IPS-20b (cell line): Measurements from ENCODE around the gene AFF3.
"Not testable (repeated sequence)": the region's sequence is repeated elsewhere in the genome, so short reads cannot be mapped to it uniquely, and the experiment has no call there.

Source experiments
- H3K27ac ChIP-seq: one replicate; pipeline ENCODE4 v1.5.1; 2013; ENCODE audit warnings: low read length
- H3K27me3 ChIP-seq: 2 replicates; pipeline ENCODE4 v1.6.1; 2013; ENCODE audit warnings: mild to moderate bottlenecking, low read length, inconsistent platforms; ENCODE audit not compliant: insufficient read depth
- H3K36me3 ChIP-seq: 2 replicates; pipeline ENCODE4 v1.6.1; 2013; ENCODE audit warnings: low read depth, mild to moderate bottlenecking, inconsistent platforms, low read length, moderate library complexity; ENCODE audit not compliant: insufficient read depth
- H3K4me1 ChIP-seq: 2 replicates; pipeline ENCODE4 v1.6.1; 2013; ENCODE audit warnings: mild to moderate bottlenecking, control low read depth, inconsistent platforms, low read length, moderate library complexity; ENCODE audit not compliant: insufficient read depth
- H3K4me3 ChIP-seq: 2 replicates; pipeline ENCODE4 v1.5.1; 2013; ENCODE audit warnings: mild to moderate bottlenecking, low read length, inconsistent platforms
- H3K9ac ChIP-seq: 2 replicates; pipeline ENCODE4 v1.6.1; 2013; ENCODE audit warnings: low read depth, mild to moderate bottlenecking, inconsistent platforms, low read length, moderate library complexity
- H3K9me3 ChIP-seq: 2 replicates; pipeline ENCODE4 v1.6.1; 2013; ENCODE audit warnings: mild to moderate bottlenecking, low read depth, low read length, inconsistent platforms; ENCODE audit not compliant: insufficient read depth

Gene AFF3

GRCh38 chr2:99944019-99944418, 198.4 kb downstream of the AFF3 start:
- no peaks in the 10 kb centered on the region for H3K36me3 ChIP-seq
- H3K27me3 ChIP-seq: no peaks in the 10 kb centered on the region
- no peaks in the 10 kb centered on the region for H3K4me1 ChIP-seq
- H3K27ac ChIP-seq: no peak overlapping the region
- no peak overlapping the region for H3K4me3 ChIP-seq
- H3K9me3 ChIP-seq: no peaks in the 10 kb centered on the region
- H3K9ac ChIP-seq: no peak overlapping the region

GRCh38 chr2:99942561-99943347, 199.6 kb downstream of the AFF3 start:
- no peaks in the 10 kb centered on the region for H3K36me3 ChIP-seq

GRCh38 chr2:99940963-99941362, 201.4 kb downstream of the AFF3 start:
- H3K27ac ChIP-seq: no peak overlapping the region
- H3K9me3 ChIP-seq: no peaks in the 10 kb centered on the region
- H3K9ac ChIP-seq: no peak overlapping the region
- no peaks in the 10 kb centered on the region for H3K36me3 ChIP-seq
- no peaks in the 10 kb centered on the region for H3K4me1 ChIP-seq
- no peak overlapping the region for H3K4me3 ChIP-seq
- no peaks in the 10 kb centered on the region for H3K27me3 ChIP-seq

More at GRCh38 chr2:99942561-99943347, 199.6 kb downstream of the AFF3 start:
- H3K9me3 ChIP-seq: no peaks in the 10 kb centered on the region
- H3K9ac ChIP-seq: no peak overlapping the region
- no peak overlapping the region for H3K4me3 ChIP-seq
- H3K27ac ChIP-seq: no peak overlapping the region
- no peaks in the 10 kb centered on the region for H3K4me1 ChIP-seq
- no peaks in the 10 kb centered on the region for H3K27me3 ChIP-seq

GRCh38 chr2:99939135-99939534, 203.3 kb downstream of the AFF3 start:
- no peaks in the 10 kb centered on the region for H3K9me3 ChIP-seq
- no peaks in the 10 kb centered on the region for H3K36me3 ChIP-seq
- no peaks in the 10 kb centered on the region for H3K27me3 ChIP-seq
- H3K4me1 ChIP-seq: no peaks in the 10 kb centered on the region
- H3K27ac ChIP-seq: no peak overlapping the region
- H3K9ac ChIP-seq: no peak overlapping the region
- no peak overlapping the region for H3K4me3 ChIP-seq

GRCh38 chr2:99938250-99938649, 204.1 kb downstream of the AFF3 start:
- no peak overlapping the region for H3K27ac ChIP-seq
- H3K36me3 ChIP-seq: no peaks in the 10 kb centered on the region
- no peaks in the 10 kb centered on the region for H3K9me3 ChIP-seq
- no peaks in the 10 kb centered on the region for H3K4me1 ChIP-seq
- H3K4me3 ChIP-seq: no peak overlapping the region
- H3K9ac ChIP-seq: no peak overlapping the region
- no peaks in the 10 kb centered on the region for H3K27me3 ChIP-seq

- Histone ChIP-seq H3K27me3 (no peaks in the 10 kb centered on the region), H3K4me1 (no peaks in the 10 kb centered on the region), H3K4me3 (no peak overlapping the region), H3K27ac (no peak overlapping the region), H3K9ac (no peak overlapping the region), H3K36me3 (no peaks in the 10 kb centered on the region), H3K9me3 (no peaks in the 10 kb centered on the region)
Measured at GRCh38 chr2:99936065-99936464, 206.3 kb downstream of the AFF3 start.

GRCh38 chr2:99935662-99936061, 206.7 kb downstream of the AFF3 start:
- H3K4me1 ChIP-seq: no peaks in the 10 kb centered on the region
- H3K36me3 ChIP-seq: no peaks in the 10 kb centered on the region
- H3K27me3 ChIP-seq: no peaks in the 10 kb centered on the region
- H3K9ac ChIP-seq: no peak overlapping the region
- H3K27ac ChIP-seq: no peak overlapping the region
- H3K9me3 ChIP-seq: no peaks in the 10 kb centered on the region
- H3K4me3 ChIP-seq: no peak overlapping the region

- H3K9ac ChIP-seq: no peak overlapping the region
- no peaks in the 10 kb centered on the region for H3K36me3 ChIP-seq
- H3K4me1 ChIP-seq: no peaks in the 10 kb centered on the region
- H3K27me3 ChIP-seq: no peaks in the 10 kb centered on the region
- no peaks in the 10 kb centered on the region for H3K9me3 ChIP-seq
- H3K27ac ChIP-seq: no peak overlapping the region
- H3K4me3 ChIP-seq: no peak overlapping the region
Measured at GRCh38 chr2:99933894-99934650, 208.3 kb downstream of the AFF3 start.

- H3K4me3 ChIP-seq, H3K4me1 ChIP-seq, H3K9ac ChIP-seq, H3K27ac ChIP-seq, H3K27me3 ChIP-seq, H3K36me3 ChIP-seq, H3K9me3 ChIP-seq: not testable (repeated sequence)
Measured at GRCh38 chr2:99933491-99933890, 208.9 kb downstream of the AFF3 start.

- no peaks in the 10 kb centered on the region for H3K36me3 ChIP-seq
- H3K4me1 ChIP-seq: no peaks in the 10 kb centered on the region
- no peak overlapping the region for H3K27ac ChIP-seq
- H3K27me3 ChIP-seq: no peaks in the 10 kb centered on the region
- no peak overlapping the region for H3K4me3 ChIP-seq
- H3K9me3 ChIP-seq: no peaks in the 10 kb centered on the region
- no peak overlapping the region for H3K9ac ChIP-seq
Measured at GRCh38 chr2:99928470-99929053, 213.8 kb downstream of the AFF3 start.

- not testable (repeated sequence) for H3K27ac ChIP-seq, H3K4me3 ChIP-seq, H3K27me3 ChIP-seq, H3K36me3 ChIP-seq, H3K9ac ChIP-seq, H3K4me1 ChIP-seq, H3K9me3 ChIP-seq
Measured at GRCh38 chr2:99927690-99928207, 214.6 kb downstream of the AFF3 start.
